ENCODE data around the gene FAM234B.

The FAM234B gene

GRCh38 chr12:13128291-13128965 lies 84.2 kb downstream of the FAM234B start:
- no peak overlapping the region for H3K9ac ChIP-seq (ENCODE audit: low read depth, low read length)
- TF ChIP-seq EZH2 (IDR thresholded peaks at IDR 0.05; ENCODE audit: borderline replicate concordance, low read depth, low read length, severe bottlenecking) = no peak
- no peak for TF ChIP-seq CTCF (IDR thresholded peaks at IDR 0.05; ENCODE audit: borderline replicate concordance, extremely low read depth, low read length, poor library complexity, severe bottlenecking)
- no peaks in the 10 kb centered on the region for H4K20me1 ChIP-seq (ENCODE audit: insufficient read depth, low read length)
- H3K4me3 ChIP-seq (ENCODE audit: low read depth in 1 of 2, low read length in 2 of 2) = no peak overlapping the region
- DNase-seq (no peak), ATAC-seq (ENCODE audit: insufficient read depth, low read depth) (no peak)
- H3K4me1 ChIP-seq (ENCODE audit: insufficient read depth, low read length) = no peaks in the 10 kb centered on the region
- no peak overlapping the region for H2AFZ ChIP-seq (ENCODE audit: low read depth, low read length)
- H3K36me3 ChIP-seq (ENCODE audit: insufficient read depth, low read length) = no peaks in the 10 kb centered on the region
- H3K27ac ChIP-seq (ENCODE audit: low read length) = no peak overlapping the region
- no peak overlapping the region for H3K4me2 ChIP-seq (ENCODE audit: insufficient read depth, low read length)
- H3K79me2 ChIP-seq (ENCODE audit: insufficient read depth, low read length) = no peaks in the 10 kb centered on the region
- peaks cover 5% of the 10 kb centered on the region for H3K27me3 ChIP-seq (ENCODE audit: insufficient read depth, low read length, poor library complexity)
- no peaks in the 10 kb centered on the region for H3K9me3 ChIP-seq (ENCODE audit: insufficient read depth, low read length, severe bottlenecking)

- no peak for TF ChIP-seq CTCF (IDR thresholded peaks at IDR 0.05; ENCODE audit: borderline replicate concordance, extremely low read depth, low read length, poor library complexity, severe bottlenecking)
- no peak for TF ChIP-seq EZH2 (IDR thresholded peaks at IDR 0.05; ENCODE audit: borderline replicate concordance, low read depth, low read length, severe bottlenecking)
- Histone ChIP-seq H3K27ac (ENCODE audit: low read length) (no peak overlapping the region), H3K4me1 (ENCODE audit: insufficient read depth, low read length) (no peaks in the 10 kb centered on the region), H2AFZ (ENCODE audit: low read depth, low read length) (no peak overlapping the region), H3K4me2 (ENCODE audit: insufficient read depth, low read length) (no peak overlapping the region), H4K20me1 (ENCODE audit: insufficient read depth, low read length) (no peaks in the 10 kb centered on the region), H3K4me3 (ENCODE audit: low read depth in 1 of 2, low read length in 2 of 2) (no peak overlapping the region), H3K9ac (ENCODE audit: low read depth, low read length) (no peak overlapping the region), H3K27me3 (ENCODE audit: insufficient read depth, low read length, poor library complexity) (peaks cover 5% of the 10 kb centered on the region), H3K9me3 (ENCODE audit: insufficient read depth, low read length, severe bottlenecking) (no peaks in the 10 kb centered on the region), H3K79me2 (ENCODE audit: insufficient read depth, low read length) (no peaks in the 10 kb centered on the region), H3K36me3 (ENCODE audit: insufficient read depth, low read length) (no peaks in the 10 kb centered on the region)
- ATAC-seq (ENCODE audit: insufficient read depth, low read depth) (no peak), DNase-seq (no peak)
These were observed 86.8 kb downstream of the FAM234B start for GRCh38 chr12:13130981-13131380.
